OCI-LY7 (cell line): ENCODE data around the gene CEP57L1.
"Not testable (repeated sequence)": the region's sequence is repeated elsewhere in the genome, so short reads cannot be mapped to it uniquely, and the experiment has no call there.

ENCODE experiments used
- EZH2phosphoT487 ChIP-seq: fragments of 200-600 bp; sonication (generic); IDR thresholded peaks from 2 replicates; pipeline ENCODE4 v1.6.1; 2018; ENCODE audit warnings: low read depth, borderline replicate concordance, mild to moderate bottlenecking, mixed run types, antibody characterized with exemption, low read length, moderate library complexity, mixed read lengths
- TF ChIP-seq, protein P1 (sequence below): fragments of 200-600 bp; sonication (generic); conservative IDR thresholded peaks from 2 replicates; pipeline ENCODE4 v1.5.1; 2014; ENCODE audit warnings: mild to moderate bottlenecking, antibody characterized with exemption, low read length, moderate library complexity, mixed read lengths

DNA sequence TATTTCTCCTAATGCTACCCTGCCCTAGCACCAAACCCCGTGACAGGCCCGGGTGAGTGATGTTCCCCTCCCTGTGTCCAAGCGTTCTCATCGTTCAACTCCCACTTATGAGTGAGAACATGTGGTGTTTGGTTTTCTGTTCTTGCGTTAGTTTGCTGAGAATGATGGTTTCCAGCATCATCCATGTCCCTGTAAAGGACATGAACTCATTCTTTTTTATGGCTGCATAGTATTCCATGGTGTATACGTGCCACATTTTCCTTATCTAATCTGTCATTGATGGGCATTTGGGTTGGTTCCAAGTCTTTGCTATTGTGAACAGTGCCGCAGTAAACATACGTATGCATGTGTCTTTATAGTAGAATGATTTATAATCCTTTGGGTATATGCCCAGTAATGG, 14.4 kb downstream of the CEP57L1 start:
- TF ChIP-seq, protein P1, sequence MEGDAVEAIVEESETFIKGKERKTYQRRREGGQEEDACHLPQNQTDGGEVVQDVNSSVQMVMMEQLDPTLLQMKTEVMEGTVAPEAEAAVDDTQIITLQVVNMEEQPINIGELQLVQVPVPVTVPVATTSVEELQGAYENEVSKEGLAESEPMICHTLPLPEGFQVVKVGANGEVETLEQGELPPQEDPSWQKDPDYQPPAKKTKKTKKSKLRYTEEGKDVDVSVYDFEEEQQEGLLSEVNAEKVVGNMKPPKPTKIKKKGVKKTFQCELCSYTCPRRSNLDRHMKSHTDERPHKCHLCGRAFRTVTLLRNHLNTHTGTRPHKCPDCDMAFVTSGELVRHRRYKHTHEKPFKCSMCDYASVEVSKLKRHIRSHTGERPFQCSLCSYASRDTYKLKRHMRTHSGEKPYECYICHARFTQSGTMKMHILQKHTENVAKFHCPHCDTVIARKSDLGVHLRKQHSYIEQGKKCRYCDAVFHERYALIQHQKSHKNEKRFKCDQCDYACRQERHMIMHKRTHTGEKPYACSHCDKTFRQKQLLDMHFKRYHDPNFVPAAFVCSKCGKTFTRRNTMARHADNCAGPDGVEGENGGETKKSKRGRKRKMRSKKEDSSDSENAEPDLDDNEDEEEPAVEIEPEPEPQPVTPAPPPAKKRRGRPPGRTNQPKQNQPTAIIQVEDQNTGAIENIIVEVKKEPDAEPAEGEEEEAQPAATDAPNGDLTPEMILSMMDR: not testable (repeated sequence)
- not testable (repeated sequence) for TF ChIP-seq EZH2phosphoT487
